Measurements from ENCODE around the gene ZNF598. TPM values are rescaled to one million over a fixed set of nuclear protein-coding genes. Genes with fewer than 3 reads are reported as not detected.

ZNF598 gene
- total RNA-seq, 4 donors from 2014 or later: 37.0 to 83.1 (median 49.2) TPM

DNA sequence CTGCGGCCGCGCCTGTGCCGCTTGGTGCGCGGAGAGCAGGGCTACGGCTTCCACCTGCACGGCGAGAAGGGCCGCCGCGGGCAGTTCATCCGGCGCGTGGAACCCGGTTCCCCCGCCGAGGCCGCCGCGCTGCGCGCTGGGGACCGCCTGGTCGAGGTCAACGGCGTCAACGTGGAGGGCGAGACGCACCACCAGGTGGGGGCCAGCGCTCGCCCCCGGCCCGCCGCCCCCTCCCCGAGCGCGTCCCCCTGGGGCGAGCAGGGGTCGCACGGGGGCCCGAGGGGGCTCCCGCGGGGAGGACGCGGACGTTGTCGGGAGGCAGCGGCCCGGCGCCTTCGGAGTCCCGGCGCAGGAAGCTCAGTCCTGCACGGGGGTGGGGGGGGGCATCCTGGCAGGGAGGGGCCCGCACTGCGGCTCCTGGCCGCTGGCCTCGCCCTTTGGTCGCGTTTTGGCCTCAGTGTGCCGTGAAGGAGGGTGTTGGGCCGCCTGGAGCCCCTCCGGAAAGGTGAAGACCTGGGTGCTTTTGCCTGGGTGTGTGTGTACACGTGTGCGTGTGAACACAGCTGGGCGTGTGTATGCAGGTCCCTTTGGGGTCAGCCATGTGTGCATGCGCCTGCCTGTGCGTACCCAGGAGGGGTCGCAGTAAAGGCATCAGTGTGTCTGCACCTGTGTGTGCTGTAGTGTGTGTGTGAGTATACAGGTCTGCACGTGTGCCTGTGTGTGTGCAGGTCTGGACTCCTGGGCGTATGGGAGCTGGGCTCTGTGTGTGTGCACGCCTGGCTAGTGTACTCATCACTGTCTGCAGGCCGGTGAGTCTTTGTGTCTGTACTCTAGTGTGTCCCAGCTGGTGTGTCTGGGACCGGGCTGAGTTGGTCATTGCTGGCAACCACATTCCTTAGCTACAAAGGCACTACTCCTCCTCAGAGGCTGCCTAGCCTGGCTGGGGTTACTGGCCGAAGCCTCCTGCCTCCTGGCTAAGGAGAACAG lies 17.7 kb upstream of the ZNF598 start:
- peak overlapping the region in 3 of 4 donors; percentile 59 to 100 (median 94) for H3K27ac ChIP-seq
- peaks cover 0 to 6% (median 0%) of the 10 kb centered on the region in 3 donors for H3K36me3 ChIP-seq
- no peaks in the 10 kb centered on the region for H3K9me3 ChIP-seq
- peaks cover 0 to 4% of the 10 kb centered on the region in 2 donors for H3K27me3 ChIP-seq
- peaks cover 0 to 82% (median 38%) of the 10 kb centered on the region in 4 donors for H3K4me1 ChIP-seq
- peak overlapping the region; percentile 47 to 83 (median 58) for H3K4me3 ChIP-seq
- 7 to 18% methylated on average over 26 to 49 of the region's 76 CpGs for WGBS, 2 donors
- no peak for DNase-seq (ENCODE audit: low spot score in 2 of 2)
- no peak for TF ChIP-seq CTCF (IDR thresholded peaks at IDR 0.05)
- TF ChIP-seq EP300 (IDR thresholded peaks at IDR 0.05): no peak
- TF ChIP-seq POLR2A (IDR thresholded peaks at IDR 0.05): no peak

GRCh38 chr16:2026461-2027023 lies 16.9 kb upstream of the ZNF598 start, which contains the start of gene NHERF2:
Gene NHERF2 (plus strand): TSS chr16:2026902. CDS start chr16:2027006, 104 bp downstream.
- Histone ChIP-seq H3K36me3 (peaks cover 0 to 6% (median 0%) of the 10 kb centered on the region in 3 donors), H3K27ac (peak within 1 kb of the TSS in 3 of 4 donors; percentile 59 to 100 (median 94)), H3K4me3 (peak within 1 kb of the TSS; percentile 47 to 83 (median 58)), H3K4me1 (peaks cover 0 to 74% (median 33%) of the 10 kb centered on the region in 4 donors), H3K27me3 (peaks cover 0 to 10% of the 10 kb centered on the region in 2 donors), H3K9me3 (no peaks in the 10 kb centered on the region)
- DNase-seq (ENCODE audit: low spot score in 2 of 2): no peak
- TF ChIP-seq POLR2A (IDR thresholded peaks at IDR 0.05): no peak
- TF ChIP-seq CTCF (IDR thresholded peaks at IDR 0.05): no peak
- TF ChIP-seq EP300 (IDR thresholded peaks at IDR 0.05): no peak
- 27 to 44% methylated on average over 7 to 8 of the region's 59 CpGs for WGBS, 2 donors

DNA sequence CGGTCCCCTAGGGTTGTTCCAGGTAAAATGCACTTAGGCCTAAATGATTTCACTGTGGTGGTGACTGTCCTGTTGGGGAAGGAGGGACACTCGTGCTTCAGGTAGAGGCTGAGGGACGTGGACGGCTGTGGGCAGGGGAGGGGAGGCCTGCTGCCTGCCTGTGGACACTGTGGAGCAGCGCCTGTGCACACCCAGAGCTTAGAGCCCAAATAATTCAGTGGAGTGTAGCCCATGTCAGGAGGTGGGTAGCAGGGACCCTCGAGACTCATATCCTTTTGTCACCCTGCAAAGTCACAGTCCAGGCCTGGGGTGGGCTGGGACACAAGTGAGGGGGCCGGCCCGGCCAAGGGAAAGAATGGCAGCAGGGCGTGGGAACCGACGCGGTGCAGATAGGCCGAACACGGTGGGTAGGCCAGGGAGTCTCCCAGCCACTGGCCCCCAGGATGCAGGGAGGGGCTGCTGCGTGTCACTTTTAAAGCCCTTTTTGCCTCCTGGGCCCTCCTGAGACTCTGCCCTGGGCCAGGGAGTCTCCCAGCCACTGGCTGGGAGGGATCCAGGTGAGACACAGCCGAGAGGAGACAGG lies 16.3 kb upstream of the ZNF598 start:
- no peak for DNase-seq (ENCODE audit: low spot score in 2 of 2)
- TF ChIP-seq CTCF (IDR thresholded peaks at IDR 0.05): no peak
- TF ChIP-seq EP300 (IDR thresholded peaks at IDR 0.05): no peak
- TF ChIP-seq POLR2A (IDR thresholded peaks at IDR 0.05): no peak
- Histone ChIP-seq H3K27me3 (peaks cover 0 to 15% of the 10 kb centered on the region in 2 donors), H3K9me3 (no peaks in the 10 kb centered on the region), H3K4me3 (peak overlapping the region in 2 of 4 donors; percentile 25 to 83), H3K4me1 (peaks cover 0 to 69% (median 33%) of the 10 kb centered on the region in 4 donors), H3K27ac (peak overlapping the region in 2 of 4 donors; percentile 46 to 75), H3K36me3 (peaks cover 0 to 6% (median 0%) of the 10 kb centered on the region in 3 donors)
- WGBS, 2 donors: 83 to 85% methylated on average over 15 to 16 of the region's 16 CpGs

DNA sequence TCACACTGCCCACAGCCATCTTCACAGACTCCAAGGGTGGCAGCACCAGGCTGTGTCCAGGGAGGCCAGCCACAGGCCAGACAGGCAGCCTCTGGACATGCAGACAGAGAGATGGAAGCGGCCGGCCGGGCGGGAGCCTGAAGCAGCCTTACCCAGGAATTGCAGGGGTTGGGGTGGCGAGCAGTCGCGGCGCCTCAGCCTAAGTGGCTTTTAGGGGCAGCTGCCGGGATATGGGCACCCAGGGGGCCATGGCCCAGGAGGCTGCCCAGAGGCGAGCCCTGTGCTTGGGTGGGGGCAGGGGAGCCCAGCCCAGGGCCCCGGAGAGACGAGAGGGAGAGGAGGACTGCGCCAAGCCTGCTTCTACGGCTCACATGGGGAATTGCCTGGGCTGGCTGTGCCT lies 15.6 kb upstream of the ZNF598 start:
- peaks cover 0 to 70% (median 35%) of the 10 kb centered on the region in 4 donors for H3K4me1 ChIP-seq
- no peak overlapping the region for H3K27ac ChIP-seq
- no peak overlapping the region for H3K4me3 ChIP-seq
- H3K27me3 ChIP-seq: peaks cover 0 to 23% of the 10 kb centered on the region in 2 donors
- no peaks in the 10 kb centered on the region for H3K9me3 ChIP-seq
- DNase-seq (ENCODE audit: low spot score in 2 of 2): no peak
- H3K36me3 ChIP-seq: peaks cover 0 to 6% (median 0%) of the 10 kb centered on the region in 3 donors
- TF ChIP-seq POLR2A (IDR thresholded peaks at IDR 0.05) (no peak), CTCF (IDR thresholded peaks at IDR 0.05) (no peak), EP300 (IDR thresholded peaks at IDR 0.05) (no peak)
- 89 to 94% methylated on average over 14 of the region's 14 CpGs for WGBS, 2 donors
